ENCODE results near the gene NXPH3.

DNA sequence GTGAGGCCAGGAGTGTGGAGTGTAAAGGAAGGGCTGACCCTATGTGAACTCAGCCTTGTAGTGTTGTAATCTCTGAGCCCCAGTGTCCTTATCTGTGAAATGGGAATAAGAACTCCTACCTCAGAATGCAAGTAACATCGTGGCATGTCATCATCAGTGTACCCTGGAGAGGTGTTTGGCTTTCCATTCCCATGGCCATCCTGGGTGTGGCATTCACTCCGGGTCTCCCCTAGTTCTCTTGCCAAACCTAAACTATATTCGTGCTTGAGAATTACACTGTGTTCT is 1.9 kb downstream of the NXPH3 start:
- TF ChIP-seq, protein P1, sequence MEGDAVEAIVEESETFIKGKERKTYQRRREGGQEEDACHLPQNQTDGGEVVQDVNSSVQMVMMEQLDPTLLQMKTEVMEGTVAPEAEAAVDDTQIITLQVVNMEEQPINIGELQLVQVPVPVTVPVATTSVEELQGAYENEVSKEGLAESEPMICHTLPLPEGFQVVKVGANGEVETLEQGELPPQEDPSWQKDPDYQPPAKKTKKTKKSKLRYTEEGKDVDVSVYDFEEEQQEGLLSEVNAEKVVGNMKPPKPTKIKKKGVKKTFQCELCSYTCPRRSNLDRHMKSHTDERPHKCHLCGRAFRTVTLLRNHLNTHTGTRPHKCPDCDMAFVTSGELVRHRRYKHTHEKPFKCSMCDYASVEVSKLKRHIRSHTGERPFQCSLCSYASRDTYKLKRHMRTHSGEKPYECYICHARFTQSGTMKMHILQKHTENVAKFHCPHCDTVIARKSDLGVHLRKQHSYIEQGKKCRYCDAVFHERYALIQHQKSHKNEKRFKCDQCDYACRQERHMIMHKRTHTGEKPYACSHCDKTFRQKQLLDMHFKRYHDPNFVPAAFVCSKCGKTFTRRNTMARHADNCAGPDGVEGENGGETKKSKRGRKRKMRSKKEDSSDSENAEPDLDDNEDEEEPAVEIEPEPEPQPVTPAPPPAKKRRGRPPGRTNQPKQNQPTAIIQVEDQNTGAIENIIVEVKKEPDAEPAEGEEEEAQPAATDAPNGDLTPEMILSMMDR (IDR thresholded peaks at IDR 0.05), result no peak
- TF ChIP-seq POLR2A (IDR thresholded peaks at IDR 0.05), result no peak

Measured in esophagus squamous epithelium (tissue), 4 donors.